ENCODE data around the gene MYCBPAP.

MYCBPAP gene

GRCh38 chr17:50558091-50558490, 49.9 kb downstream of the MYCBPAP start:
- DNase-seq (ENCODE audit: low read depth), result no peak

- DNase-seq (ENCODE audit: low read depth), result no peak
Observed at GRCh38 chr17:50558581-50558940, 50.3 kb downstream of the MYCBPAP start.

DNA sequence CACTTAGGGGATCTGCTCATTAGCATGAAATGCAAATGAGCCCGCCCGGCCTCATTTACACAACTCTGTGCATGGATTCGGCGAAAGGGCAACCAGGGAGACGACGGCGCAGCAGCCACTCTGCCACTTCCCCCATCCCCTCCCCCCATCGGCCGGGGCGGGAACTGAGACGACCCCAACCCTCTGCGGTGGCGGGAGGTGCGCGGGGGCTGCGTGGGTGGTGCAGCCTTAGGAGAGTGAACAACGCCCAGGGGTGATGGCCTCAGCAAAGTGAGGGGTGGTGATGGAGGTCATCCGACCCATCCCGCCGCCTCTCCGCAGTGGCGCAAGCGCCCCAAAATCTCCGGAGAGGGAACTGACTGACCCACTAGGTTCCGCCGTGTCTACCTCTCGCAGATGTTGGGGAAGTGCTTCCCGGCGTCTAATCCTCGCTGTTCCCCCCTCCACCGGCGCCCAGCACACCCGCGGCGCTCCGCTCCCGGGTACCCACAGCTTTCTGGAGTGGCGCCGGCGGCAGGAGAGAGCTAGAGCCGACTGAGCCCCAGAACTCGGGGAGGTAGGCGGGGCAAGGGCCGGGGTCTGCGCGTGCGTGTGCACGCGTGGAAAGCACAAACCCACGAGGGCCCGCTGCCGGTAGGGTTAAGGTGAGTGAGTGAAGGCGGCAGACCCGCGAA, 50.8 kb downstream of the MYCBPAP start:
- no peak for DNase-seq (ENCODE audit: low read depth)

DNA sequence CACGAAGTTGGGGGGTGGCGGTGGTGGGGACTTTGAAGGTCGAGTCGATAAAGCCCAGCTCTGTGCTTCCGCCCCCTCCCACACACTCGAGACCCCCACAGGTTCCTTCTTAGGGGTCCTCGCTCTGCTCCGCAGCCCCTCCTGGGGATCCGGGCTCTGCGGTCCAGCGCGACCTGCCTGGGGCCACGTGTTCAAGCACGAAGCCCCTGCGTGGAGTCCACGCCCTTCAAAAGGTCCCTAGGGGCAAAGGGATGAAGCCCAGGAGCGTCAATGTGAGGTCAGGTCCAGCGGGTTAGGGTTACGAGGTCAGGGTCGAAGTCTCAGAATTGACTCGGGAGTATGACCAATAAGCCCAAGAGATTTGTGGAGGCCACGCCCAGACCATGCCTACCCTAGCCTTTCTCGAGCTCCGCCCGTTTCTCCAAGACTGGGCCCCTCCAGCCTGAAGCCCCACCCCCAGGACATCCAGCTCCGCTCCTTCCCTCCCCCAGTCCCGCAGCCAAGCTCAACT, 51.5 kb downstream of the MYCBPAP start:
- DNase-seq (ENCODE audit: low read depth), result no peak

DNA sequence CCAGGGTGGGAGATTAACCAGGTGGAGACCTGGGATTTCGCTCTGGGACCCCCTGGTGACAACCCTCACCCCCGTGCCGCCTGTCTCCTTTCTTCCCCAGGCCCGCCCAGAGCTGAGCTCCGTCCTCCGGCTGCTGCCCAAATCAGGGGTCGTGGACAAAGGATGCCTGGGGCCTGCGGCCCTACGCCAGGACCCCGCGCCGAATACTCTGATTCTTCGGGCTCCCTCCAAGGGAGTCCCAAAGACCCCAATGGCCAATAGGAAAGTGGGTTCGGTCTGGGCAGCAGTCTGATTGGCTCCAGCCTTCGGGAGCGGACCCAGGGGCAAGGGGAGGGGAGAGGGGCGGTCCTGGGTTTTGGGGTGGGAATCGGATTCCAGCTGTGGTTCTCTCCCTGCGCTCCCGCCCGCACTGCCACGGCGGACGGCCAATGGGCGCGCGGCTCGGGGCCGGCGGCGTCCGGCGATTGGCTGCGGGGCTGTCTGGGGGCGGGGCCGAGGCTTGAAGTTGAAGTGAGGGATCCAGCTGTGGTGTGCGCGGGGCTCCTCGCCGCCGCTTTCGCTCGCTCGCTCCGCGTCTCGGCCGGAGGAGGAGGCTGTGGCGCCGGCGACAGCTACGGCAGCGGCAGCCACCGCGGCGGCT, 52.1 kb downstream of the MYCBPAP start, which contains the start of gene CACNA1G:
CACNA1G (plus strand) TSS at position 531 of the 640 bp plus-strand sequence. CDS start 745 bp downstream, outside the sequence.
- DNase-seq (ENCODE audit: low read depth), result peak; percentile 65

GRCh38 chr17:50560931-50561745, 52.9 kb downstream of the MYCBPAP start:
- no peak for DNase-seq (ENCODE audit: low read depth)

DNA sequence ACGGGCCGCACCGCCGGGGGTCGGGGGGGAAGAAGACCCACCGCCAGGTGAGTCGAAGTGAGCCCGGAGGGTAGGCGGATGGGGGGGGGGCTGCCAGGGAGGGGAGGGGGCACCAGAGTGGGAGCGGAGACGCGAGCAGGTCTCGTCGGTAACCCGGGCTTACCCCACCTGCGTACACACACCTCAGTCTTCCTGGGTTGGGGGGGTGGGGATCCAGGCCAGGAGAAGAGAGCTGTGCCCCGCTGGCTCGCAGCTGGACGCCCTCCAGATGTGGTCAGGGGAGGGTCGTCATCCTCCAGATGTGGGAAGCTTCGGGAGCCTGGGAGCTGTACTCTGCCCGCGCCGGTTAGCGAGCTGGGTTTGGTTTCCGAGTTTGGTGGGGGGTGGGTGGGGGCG, 53.5 kb downstream of the MYCBPAP start:
- no peak for DNase-seq (ENCODE audit: low read depth)

DNA sequence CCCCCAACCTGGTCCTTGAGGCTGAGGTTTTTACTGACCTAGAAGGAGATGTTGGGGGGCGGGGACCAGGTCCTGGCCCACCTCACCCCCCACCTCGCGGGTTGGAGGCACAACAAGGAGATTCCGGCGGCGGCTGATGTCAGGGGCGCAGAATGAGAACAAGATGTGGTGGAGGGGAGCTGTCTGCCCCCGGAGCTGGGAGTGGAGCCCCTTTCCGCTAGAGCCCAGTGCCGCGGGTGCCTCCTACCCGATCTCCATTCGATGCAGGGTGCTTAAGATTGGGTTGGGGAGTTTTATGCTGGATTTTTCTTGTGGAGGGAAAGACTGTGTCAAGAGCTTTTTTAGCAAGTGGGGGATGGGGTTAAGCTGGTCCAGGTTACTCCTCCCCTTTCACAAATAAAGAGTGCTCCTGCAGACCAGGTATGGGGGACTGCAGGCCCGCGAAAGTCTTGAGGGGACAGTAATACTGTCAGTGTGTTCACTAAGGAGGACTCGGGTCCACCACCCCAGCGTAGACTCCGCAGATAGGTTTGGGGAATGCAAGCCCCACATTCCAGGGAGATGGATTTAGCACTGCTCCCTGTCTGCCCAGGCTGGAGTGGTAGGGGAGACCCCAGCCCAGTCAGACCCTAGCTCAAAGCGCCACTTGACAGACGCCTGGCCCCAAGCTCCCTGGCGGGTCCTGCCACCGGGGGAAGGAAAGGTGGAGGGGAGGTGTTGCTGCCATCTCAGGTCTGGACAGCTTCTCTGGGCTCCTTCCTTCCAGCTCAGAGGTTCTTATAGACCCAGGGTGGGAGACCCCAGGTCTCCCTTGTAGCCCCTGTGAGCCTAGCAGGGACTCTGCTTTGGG, 54.2 kb downstream of the MYCBPAP start:
- no peak for DNase-seq (ENCODE audit: low read depth)

- no peak for DNase-seq (ENCODE audit: low read depth)
Observed at GRCh38 chr17:50563092-50563511, 54.9 kb downstream of the MYCBPAP start.

- peak; percentile 53 for DNase-seq (ENCODE audit: low read depth)
Observed at GRCh38 chr17:50564916-50565315, 56.7 kb downstream of the MYCBPAP start.

DNA sequence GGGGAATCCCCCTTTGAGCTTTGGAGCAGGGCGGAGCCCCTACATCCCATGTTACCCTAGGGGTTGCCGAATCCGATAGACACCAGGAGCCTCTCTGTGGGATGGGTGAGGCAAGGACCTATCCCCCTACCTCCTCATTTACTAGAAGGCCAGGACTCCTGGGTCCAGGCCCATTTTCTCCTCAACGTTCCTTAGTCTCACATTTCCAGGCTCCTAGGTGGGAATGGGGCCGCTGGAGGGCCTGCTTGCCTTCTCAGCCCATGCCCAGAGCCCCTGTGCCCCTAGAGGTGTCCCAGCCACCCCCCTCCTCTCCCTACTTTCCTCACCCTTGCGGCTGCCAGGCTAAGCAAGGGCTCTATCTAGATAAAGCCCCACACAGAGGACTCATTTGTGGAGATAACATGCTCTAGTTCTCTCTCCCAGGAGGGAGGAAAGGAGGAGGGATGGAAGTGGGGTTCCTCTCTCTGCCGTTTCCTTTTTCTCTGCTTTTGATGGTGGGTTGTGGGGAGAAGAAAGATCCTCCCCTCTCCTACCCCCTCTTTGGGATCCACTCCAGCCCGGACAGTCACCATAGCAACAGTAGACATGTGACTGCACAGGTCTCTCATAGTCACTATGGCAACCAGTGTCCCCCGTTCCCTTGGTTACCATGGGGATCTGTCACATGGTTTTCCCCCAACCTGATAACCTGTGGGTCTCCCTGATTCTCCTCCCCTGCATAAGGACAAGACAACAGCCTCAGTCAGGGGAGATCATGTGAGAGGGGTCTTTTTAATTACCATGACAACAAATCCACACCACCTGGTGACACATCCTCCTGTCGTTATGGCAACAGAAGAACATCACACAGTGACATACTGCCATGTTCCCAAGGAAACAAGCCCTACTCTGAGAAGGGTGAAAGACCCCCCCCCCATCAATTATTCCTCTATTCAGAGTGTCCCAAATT, 57.4 kb downstream of the MYCBPAP start:
- no peak for DNase-seq (ENCODE audit: low read depth)

DNA sequence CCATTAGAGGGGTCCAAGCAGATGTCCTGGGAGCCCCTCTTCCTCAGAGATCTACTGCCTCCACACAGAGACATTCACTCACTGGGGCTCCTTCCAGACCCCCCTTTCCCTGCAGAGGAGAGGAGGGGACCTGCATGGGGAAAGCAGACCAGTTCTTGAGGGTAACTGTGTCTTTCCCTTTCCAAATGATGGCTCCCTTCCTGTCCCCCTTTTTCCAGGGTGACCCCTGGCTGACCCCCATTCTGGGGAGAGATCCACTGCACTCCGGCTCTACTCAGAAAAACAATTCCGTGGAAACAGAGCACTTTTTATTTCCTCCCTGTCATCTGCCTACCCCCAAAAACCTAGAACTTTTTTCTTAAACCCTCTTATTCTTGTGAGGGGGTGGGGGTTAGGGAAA, 58.6 kb downstream of the MYCBPAP start:
- no peak for DNase-seq (ENCODE audit: low read depth)

DNA sequence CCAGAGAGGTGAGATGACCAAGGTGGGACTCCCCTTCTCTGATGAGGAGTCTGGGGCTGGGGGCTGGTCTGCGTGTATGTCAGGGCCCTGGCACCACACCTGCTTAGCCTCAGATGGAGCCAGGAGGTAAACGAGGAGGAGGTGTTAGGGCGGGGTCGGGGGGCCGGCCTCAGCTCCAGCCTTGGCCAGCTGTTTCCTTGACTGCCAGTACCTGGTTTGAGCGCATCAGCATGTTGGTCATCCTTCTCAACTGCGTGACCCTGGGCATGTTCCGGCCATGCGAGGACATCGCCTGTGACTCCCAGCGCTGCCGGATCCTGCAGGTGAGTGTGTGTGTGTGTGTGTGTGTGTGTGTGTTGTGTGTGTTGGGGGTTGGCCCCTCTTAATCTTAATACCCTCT, 60.4 kb downstream of the MYCBPAP start:
- no peak for DNase-seq (ENCODE audit: low read depth)

DNA sequence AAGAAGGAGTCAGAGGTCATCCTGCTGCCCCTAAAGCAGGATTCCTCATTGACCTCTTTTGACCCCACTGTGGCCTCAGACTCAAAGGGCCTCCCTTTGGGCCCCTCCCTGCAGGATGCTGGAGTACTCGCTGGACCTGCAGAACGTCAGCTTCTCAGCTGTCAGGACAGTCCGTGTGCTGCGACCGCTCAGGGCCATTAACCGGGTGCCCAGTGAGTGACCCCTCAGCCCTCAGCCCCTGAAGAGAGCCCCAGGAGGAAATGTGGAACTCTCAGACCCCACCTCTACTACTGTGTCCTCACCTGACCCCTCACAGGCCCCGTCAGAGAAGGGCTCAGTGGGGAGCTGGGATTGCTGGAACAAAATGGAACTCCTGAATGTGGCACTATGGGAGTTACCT, 61.4 kb downstream of the MYCBPAP start:
- DNase-seq (ENCODE audit: low read depth), result no peak

- no peak for DNase-seq (ENCODE audit: low read depth)
Observed at GRCh38 chr17:50570032-50570431, 61.8 kb downstream of the MYCBPAP start.

DNA sequence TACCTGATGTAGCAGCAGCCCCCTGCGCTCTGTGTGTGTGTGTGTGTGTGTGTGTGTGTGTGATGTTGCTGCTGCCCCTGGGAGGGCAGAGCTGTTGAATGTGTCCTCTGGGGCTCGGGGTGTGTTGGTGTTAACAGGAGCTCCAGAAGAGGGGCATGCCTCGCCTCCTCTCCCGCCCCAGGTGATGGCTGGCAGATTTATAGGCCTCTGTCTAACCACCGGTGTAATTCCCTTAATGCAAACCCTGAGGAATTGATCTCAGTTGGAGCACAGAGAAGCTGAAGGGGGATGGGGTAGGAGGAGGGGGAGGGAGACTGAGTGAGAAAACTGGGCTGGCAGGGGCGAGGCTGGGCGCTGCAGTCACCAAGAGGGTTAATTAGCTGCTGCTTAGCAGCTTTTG, 62.3 kb downstream of the MYCBPAP start:
- DNase-seq (ENCODE audit: low read depth), result no peak

DNA sequence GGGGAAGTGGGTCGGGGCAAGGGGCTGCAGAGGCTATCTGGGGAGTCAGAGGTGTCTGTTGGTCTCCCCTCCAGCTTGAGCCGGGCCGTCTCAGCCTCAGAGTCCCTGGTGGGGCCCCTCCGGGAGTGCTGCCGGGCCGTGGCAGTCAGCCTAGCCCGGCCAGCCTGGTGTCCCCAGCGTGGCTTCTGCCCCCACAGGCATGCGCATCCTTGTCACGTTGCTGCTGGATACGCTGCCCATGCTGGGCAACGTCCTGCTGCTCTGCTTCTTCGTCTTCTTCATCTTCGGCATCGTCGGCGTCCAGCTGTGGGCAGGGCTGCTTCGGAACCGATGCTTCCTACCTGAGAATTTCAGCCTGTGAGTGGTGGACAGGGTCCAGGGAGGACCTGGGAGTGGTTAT, 63.4 kb downstream of the MYCBPAP start:
- no peak for DNase-seq (ENCODE audit: low read depth)

- DNase-seq (ENCODE audit: low read depth), result no peak
Observed at GRCh38 chr17:50572541-50572940, 64.3 kb downstream of the MYCBPAP start.

DNA sequence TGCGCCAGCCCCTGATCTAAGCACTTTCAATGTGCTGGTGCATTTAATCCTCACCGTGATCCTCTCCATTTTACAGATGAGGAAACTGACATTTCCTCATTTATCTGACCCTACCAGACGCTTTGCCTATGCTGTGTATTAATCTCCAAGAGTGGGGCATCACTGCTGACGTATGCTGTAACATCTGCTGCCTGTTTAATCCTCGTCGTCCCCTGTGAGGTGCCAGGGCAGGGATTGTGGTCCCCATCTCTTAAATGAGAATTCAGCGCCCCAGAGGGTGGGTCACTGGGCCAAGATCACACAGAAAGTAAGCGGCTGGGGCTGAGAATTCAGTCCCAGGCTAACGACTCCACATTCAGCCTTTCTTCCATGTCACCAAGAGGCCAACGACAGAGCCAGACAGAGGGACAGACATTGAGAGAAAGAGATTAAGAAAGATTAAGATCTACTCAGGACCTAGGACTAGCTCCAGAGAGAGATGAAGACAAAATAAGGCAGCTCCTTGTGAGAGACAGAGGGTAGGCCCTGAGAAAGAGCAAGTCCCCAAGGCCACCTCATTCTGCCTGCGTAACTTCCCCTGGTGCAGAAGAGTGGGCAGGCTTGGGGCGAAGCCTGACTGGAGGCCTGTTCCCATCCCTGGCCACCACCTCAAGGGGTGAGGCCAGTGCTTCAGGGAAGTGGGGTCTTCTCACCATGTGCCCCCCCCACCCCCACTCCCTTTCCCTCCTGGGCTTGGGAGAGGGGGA, 65.8 kb downstream of the MYCBPAP start:
- no peak for DNase-seq (ENCODE audit: low read depth)

Data from fibroblast of the conjunctiva (primary cell).